Stomach (tissue), 9 donors: ENCODE results near the gene SP1. TPM values are rescaled to one million over a fixed set of nuclear protein-coding genes. Genes with fewer than 3 reads are reported as not detected.
A peak's percentile ranks its signal among the peaks of the same experiment; 100 is the strongest.

Source experiments
- DNase-seq, 2 donors: peaks; one replicate each; pipeline versions ENCODE4 v3.0.0 to v3.0.0-alpha.2; 2013 to 2019
- H3K27ac ChIP-seq, 5 donors: fragments of 200-600 bp in 4 of 5; sonication (generic) in 4 of 5; one replicate each; pipeline ENCODE4 v1.5.1; 2013 to 2019; ENCODE audit warnings: mild to moderate bottlenecking in 1 of 5, moderate library complexity in 1 of 5
- H3K27me3 ChIP-seq, 3 donors: fragments of 200-600 bp; sonication (generic); one replicate each; pipeline ENCODE4 v1.5.1; 2017 to 2019; ENCODE audit warnings: mixed run types in 1 of 3
- H3K36me3 ChIP-seq, 4 donors: fragments of 200-600 bp; sonication (generic); 1 replicate in 3 of 4; 2 replicates in 1 of 4; pipeline ENCODE4 v1.5.1; 2016 to 2019
- H3K4me1 ChIP-seq, 4 donors: fragments of 200-600 bp; sonication (generic); one replicate each; pipeline ENCODE4 v1.5.1; 2016 to 2019
- H3K4me3 ChIP-seq, 4 donors: fragments of 200-600 bp; sonication (generic) in 3 of 4; one replicate each; pipeline ENCODE4 v1.5.1; 2016 to 2019; ENCODE audit warnings: mild to moderate bottlenecking in 1 of 4
- H3K9me3 ChIP-seq, 4 donors: fragments of 200-600 bp; sonication (generic); one replicate each; pipeline ENCODE4 v1.5.1; 2016 to 2019
- CTCF ChIP-seq, 7 experiments: fragments of 450-650 bp in 4 of 7; fragments of 200-600 bp in 3 of 7; sonication (generic) in 3 of 7; IDR thresholded peaks; one replicate each; pipeline ENCODE4 v1.5.1; 2016 to 2019; ENCODE audit warnings: antibody characterized with exemption in 7 of 7, control low read depth in 2 of 7, mild to moderate bottlenecking in 1 of 7
- EP300 ChIP-seq: sonication (generic); formaldehyde crosslinking; IDR thresholded peaks from one replicate; pipeline ENCODE4 v1.6.1; 2017; ENCODE audit warnings: antibody characterized with exemption
- POLR2A ChIP-seq, 4 donors: fragments of 450-650 bp; IDR thresholded peaks; one replicate each; pipeline ENCODE4 v1.6.1; 2016; ENCODE audit warnings: antibody characterized with exemption in 4 of 4, control low read depth in 2 of 4, mild to moderate bottlenecking in 1 of 4, moderate library complexity in 1 of 4
- POLR2AphosphoS5 ChIP-seq, 3 donors: sonication (generic); formaldehyde crosslinking; IDR thresholded peaks; one replicate each; pipeline ENCODE4 v1.6.1; 2016; ENCODE audit warnings: antibody characterized with exemption in 3 of 3
- WGBS, 5 donors: extraction: QIAGEN DNeasy Blood & Tissue Kit in 3 of 5; methylation state at CpG; one replicate each; pipeline versions ENCODE4 v1.1.5 to v1.1.7; 2013 to 2018; 5-methylcytosine and 5-hydroxymethylcytosine counted together
- intact Hi-C: fragments of 100-400 bp; cut with DNase I; formaldehyde crosslinking; loops from one replicate; pipeline ENCODE4 v1.15.1; 2023; ENCODE audit warnings: low total_unique reads
- polyA plus RNA-seq, 3 donors: library from polyadenylated mRNA; stranded (reverse); fragments of 200-250 nt; gene quantifications; one replicate each; pipeline ENCODE4 v1.2.3, GENCODE V29; 2013
- total RNA-seq, 5 donors: library from RNA; depleted of rRNA; stranded (reverse); fragments of >200 nt; gene quantifications; one replicate each; pipeline versions ENCODE4 v1.1.0 to v1.2.3, GENCODE V29; 2014 to 2016
- donor health status: healthy with polysubstance abuse.
- donor health status: Bipolar disorder and iron deficiency.
- donor health status: healthy.

SP1 gene
- total and polyA plus RNA-seq, 8 donors = 10.2 to 142 (median 22.4) TPM

- H3K4me1 ChIP-seq = peaks cover 20 to 42% (median 28%) of the 10 kb centered on the region in 4 donors
- WGBS, 5 donors = 83 to 90% (median 85%) methylated on average over 7 of the region's 7 CpGs
- DNase-seq = no peak
- TF ChIP-seq POLR2A (IDR thresholded peaks at IDR 0.05) (no peak), CTCF (IDR thresholded peaks at IDR 0.05) (no peak), EP300 (no peak), POLR2AphosphoS5 (IDR thresholded peaks at IDR 0.05) (no peak)
- peaks cover 29 to 53% (median 49%) of the 10 kb centered on the region in 4 donors for H3K36me3 ChIP-seq
- H3K9me3 ChIP-seq = no peaks in the 10 kb centered on the region
- no peaks in the 10 kb centered on the region for H3K27me3 ChIP-seq
- H3K4me3 ChIP-seq = no peak overlapping the region
- intact Hi-C loops = no loop called here
- peak overlapping the region in 1 of 5 donors; percentile 99 for H3K27ac ChIP-seq
Observed at GRCh38 chr12:53450936-53451335, 71.0 kb downstream of the SP1 start.

GRCh38 chr12:53451661-53452158 is 71.7 kb downstream of the SP1 start, which contains the start of gene PCBP2:
TSS of gene PCBP2 (plus strand) at chr12:53452102. CDS start at chr12:53454801, 2,699 bp downstream.
- Histone ChIP-seq H3K36me3 (peaks cover 30 to 53% (median 49%) of the 10 kb centered on the region in 4 donors), H3K4me3 (peak within 1 kb of the TSS; percentile 74 to 89 (median 82)), H3K9me3 (no peaks in the 10 kb centered on the region), H3K27me3 (no peaks in the 10 kb centered on the region), H3K4me1 (peaks cover 20 to 48% (median 33%) of the 10 kb centered on the region in 4 donors), H3K27ac (peak within 1 kb of the TSS; percentile 96 to 99 (median 98))
- intact Hi-C loops = no loop called here
- DNase-seq = peak; percentile 97 to 100
- TF ChIP-seq EP300 (no peak), CTCF (IDR thresholded peaks at IDR 0.05) (peak in 5 of 7 experiments; percentile 68 to 99 (median 87)), POLR2A (IDR thresholded peaks at IDR 0.05) (peak in 1 of 4 donors; percentile 53), POLR2AphosphoS5 (IDR thresholded peaks at IDR 0.05) (peak; percentile 92 to 98 (median 92))
- WGBS, 5 donors = 0 to 1% (median 0%) methylated on average over 18 to 30 of the region's 32 CpGs

- Histone ChIP-seq H3K36me3 (peaks cover 33 to 53% (median 49%) of the 10 kb centered on the region in 4 donors), H3K27ac (peak overlapping the region; percentile 96 to 99 (median 98)), H3K4me3 (peak overlapping the region; percentile 74 to 89 (median 82)), H3K27me3 (no peaks in the 10 kb centered on the region), H3K9me3 (no peaks in the 10 kb centered on the region), H3K4me1 (peaks cover 20 to 55% (median 37%) of the 10 kb centered on the region in 4 donors)
- TF ChIP-seq CTCF (IDR thresholded peaks at IDR 0.05) = peak in 4 of 7 experiments; percentile 16 to 40 (median 22)
- TF ChIP-seq EP300 = no peak
- no peak for TF ChIP-seq POLR2A (IDR thresholded peaks at IDR 0.05)
- peak in 2 of 3 donors; percentile 53 to 70 for TF ChIP-seq POLR2AphosphoS5 (IDR thresholded peaks at IDR 0.05)
- 0 to 2% (median 1%) methylated on average over 33 to 62 of the region's 82 CpGs for WGBS, 5 donors
- peak; percentile 86 to 96 for DNase-seq
- intact Hi-C loops = no loop called here
Observed at GRCh38 chr12:53452159-53453077, 72.4 kb downstream of the SP1 start.

GRCh38 chr12:53453953-53454640 is 74.1 kb downstream of the SP1 start:
- Histone ChIP-seq H3K27ac (peak overlapping the region in 1 of 5 donors; percentile 98), H3K4me1 (peaks cover 20 to 63% (median 37%) of the 10 kb centered on the region in 4 donors), H3K27me3 (no peaks in the 10 kb centered on the region), H3K9me3 (no peaks in the 10 kb centered on the region), H3K4me3 (peak overlapping the region in 2 of 4 donors; percentile 78 to 86), H3K36me3 (peaks cover 49 to 53% (median 51%) of the 10 kb centered on the region in 4 donors)
- 16 to 23% (median 22%) methylated on average over 6 of the region's 6 CpGs for WGBS, 5 donors
- DNase-seq = no peak
- intact Hi-C loops = no loop called here
- TF ChIP-seq POLR2A (IDR thresholded peaks at IDR 0.05) = no peak
- no peak for TF ChIP-seq CTCF (IDR thresholded peaks at IDR 0.05)
- no peak for TF ChIP-seq EP300
- TF ChIP-seq POLR2AphosphoS5 (IDR thresholded peaks at IDR 0.05) = no peak
